A549 (cell line): Measurements from ENCODE around the gene LARGE2. TPM values are rescaled to one million over a fixed set of nuclear protein-coding genes. Genes with fewer than 3 reads are reported as not detected.

Source experiments
- ATAC-seq, 2 experiments: fragments of 200-7000 bp in 1 of 2; fragments of >200 bp in 1 of 2; cut with Nextera tagmentation in 1 of 2; cut with Tn5 transposase in 1 of 2; 3 replicates each; pipeline versions ENCODE4 v1.8.0 to v1.9.1; 2018 to 2020; ENCODE audit warnings: mild to moderate bottlenecking in 1 of 2, moderate library complexity in 1 of 2
- CTCF ChIA-PET: fragments of 300-600 bp; sonication (Branson Sonifier 250); formaldehyde crosslinking; extraction: SDS; loops from one replicate; lab custom pipeline; 2021; ENCODE audit warnings: antibody characterized with exemption, inconsistent platforms; lab: Yijun Ruan, JAX
- POLR2A ChIA-PET: fragments of 350-600 bp; formaldehyde crosslinking; extraction: SDS; loops from one replicate; lab custom pipeline; 2021; ENCODE audit warnings: antibody characterized with exemption, inconsistent platforms; lab: Yijun Ruan, JAX
- DNase-seq, 2 experiments: peaks; one replicate each; pipeline versions ENCODE4 v3.0.0 to v3.0.0-alpha.2; 2011 to 2016; ENCODE audit warnings: low read depth in 1 of 2, low spot score in 1 of 2
- FAIRE-seq: peaks from 2 replicates; lab custom pipeline; 2011; peaks lifted over from hg19 to GRCh38; lab: Jason Lieb, UNC
- H3K27ac ChIP-seq, 2 experiments: fragments of >200 bp; sonication (Bioruptor Twin); formaldehyde crosslinking; 3 replicates each; pipeline ENCODE4 v1.5.1; 2016 to 2017
- H3K4me1 ChIP-seq: fragments of >200 bp; sonication (Bioruptor Twin); formaldehyde crosslinking; 3 replicates; pipeline ENCODE4 v1.6.1; 2016
- H3K4me2 ChIP-seq: fragments of >200 bp; sonication (Bioruptor Twin); formaldehyde crosslinking; 3 replicates; pipeline ENCODE4 v1.6.1; 2016
- H3K4me3 ChIP-seq: fragments of >200 bp; sonication (Bioruptor Twin); formaldehyde crosslinking; 3 replicates; pipeline ENCODE4 v1.5.1; 2016
- H3K9me3 ChIP-seq: fragments of >200 bp; sonication (Bioruptor Twin); formaldehyde crosslinking; 3 replicates; pipeline ENCODE4 v1.6.1; 2016
- CBX2 ChIP-seq: fragments of 200-600 bp; sonication (generic); IDR thresholded peaks from 2 replicates; pipeline ENCODE4 v1.6.1; 2016; ENCODE audit warnings: low read depth, mild to moderate bottlenecking, borderline replicate concordance
- EP300 ChIP-seq, 2 experiments: fragments of >200 bp; sonication (Bioruptor Twin); formaldehyde crosslinking; IDR thresholded peaks; 2 replicates in 1 of 2; 3 replicates in 1 of 2; pipeline ENCODE4 v1.6.1; 2016 to 2017
- FOSB ChIP-seq: fragments of 250-450 bp; sonication (Bioruptor Pico); IDR thresholded peaks from 2 replicates; pipeline ENCODE4 v1.5.0; 2020; ENCODE audit warnings: mild to moderate bottlenecking, moderate library complexity
- HES2 ChIP-seq: fragments of >200 bp; sonication (Bioruptor Twin); formaldehyde crosslinking; IDR thresholded peaks from 2 replicates; pipeline ENCODE4 v1.6.1; 2016
- HMGXB4 ChIP-seq: fragments of 250-450 bp; sonication (Bioruptor Pico); IDR thresholded peaks from 2 replicates; pipeline ENCODE4 v1.5.0; 2021; ENCODE audit warnings: mild to moderate bottlenecking, moderate library complexity, borderline replicate concordance
- HOXA7 ChIP-seq: fragments of 250-450 bp; sonication (Bioruptor Pico); IDR thresholded peaks from 2 replicates; pipeline ENCODE4 v1.5.0; 2020; ENCODE audit warnings: mild to moderate bottlenecking, moderate library complexity
- HOXB5 ChIP-seq: fragments of 250-450 bp; sonication (Bioruptor Pico); IDR thresholded peaks from 2 replicates; pipeline ENCODE4 v1.5.0; 2020; ENCODE audit warnings: mild to moderate bottlenecking, moderate library complexity
- MAFK ChIP-seq: fragments of 450-650 bp; IDR thresholded peaks from 2 replicates; pipeline ENCODE4 v1.6.1; 2014; ENCODE audit not compliant: partially characterized antibody
- MYC ChIP-seq: IDR thresholded peaks from 2 replicates; pipeline ENCODE4 v1.6.1; 2012; ENCODE audit warnings: mild to moderate bottlenecking, inconsistent platforms, low read length, improper control_type of control experiment, borderline replicate concordance
- NPAS2 ChIP-seq: fragments of 250-450 bp; sonication (Bioruptor Pico); IDR thresholded peaks from 2 replicates; pipeline ENCODE4 v1.8.0; 2022; ENCODE audit warnings: mild to moderate bottlenecking, moderate library complexity, borderline replicate concordance
- NR3C1 ChIP-seq: fragments of >200 bp; sonication (Bioruptor Twin); formaldehyde crosslinking; IDR thresholded peaks from 3 replicates; pipeline ENCODE4 v1.6.1; 2017
- RAD21 ChIP-seq, 2 experiments: fragments of >200 bp in 1 of 2; sonication (Bioruptor Twin) in 1 of 2; formaldehyde crosslinking in 1 of 2; IDR thresholded peaks in 1 of 2; conservative IDR thresholded peaks in 1 of 2; 2 replicates in 1 of 2; 3 replicates in 1 of 2; pipeline ENCODE4 v1.6.1; 2012 to 2018; ENCODE audit warnings: inconsistent platforms in 1 of 2
- REST ChIP-seq: fragments of 200-600 bp; sonication (generic); IDR thresholded peaks from 2 replicates; pipeline ENCODE4 v1.6.1; 2016; ENCODE audit warnings: antibody characterized with exemption, mild to moderate bottlenecking, moderate library complexity
- RFX5 ChIP-seq: fragments of 450-650 bp; IDR thresholded peaks from 2 replicates; pipeline ENCODE4 v1.7.1; 2014; ENCODE audit warnings: antibody characterized with exemption, mild to moderate bottlenecking, moderate library complexity
- SREBF2 ChIP-seq: fragments of 450-650 bp; IDR thresholded peaks from 2 replicates; pipeline ENCODE4 v1.6.1; 2014; ENCODE audit warnings: mild to moderate bottlenecking, moderate library complexity
- TP53 ChIP-seq: fragments of 250-450 bp; sonication (Bioruptor Pico); IDR thresholded peaks from 2 replicates; pipeline ENCODE4 v1.5.0; 2021; ENCODE audit warnings: mild to moderate bottlenecking, moderate library complexity
- USF2 ChIP-seq: fragments of 450-650 bp; IDR thresholded peaks from 2 replicates; pipeline ENCODE4 v1.6.1; 2014; ENCODE audit warnings: antibody characterized with exemption
- ZSCAN20 ChIP-seq: fragments of 250-450 bp; sonication (Bioruptor Pico); IDR thresholded peaks from 2 replicates; pipeline ENCODE4 v1.8.0; 2022; ENCODE audit warnings: mild to moderate bottlenecking, moderate library complexity
- WGBS: methylation state at CpG from one replicate; pipeline ENCODE4 v1.1.6; 2017; ENCODE audit errors: missing lambda C conversion rate; 5-methylcytosine and 5-hydroxymethylcytosine counted together
- polyA plus RNA-seq, 4 experiments: library from polyadenylated mRNA; depleted of rRNA in 3 of 4; stranded (reverse); fragments of >200 nt; fragmentation: RNase III in 1 of 4; extraction: RNeasy Plus Mini Kit Qiagen cat#74134 plus additional on column Dnase treatment in 1 of 4; gene quantifications; 2 replicates in 3 of 4; 3 replicates in 1 of 4; pipeline ENCODE4 v1.2.3, GENCODE V29; 2011 to 2017

The LARGE2 gene
- polyA plus RNA-seq, 2 of the 4 experiments (the other 2 are of a cell fraction), result 0.97 to 2.3 TPM

DNA sequence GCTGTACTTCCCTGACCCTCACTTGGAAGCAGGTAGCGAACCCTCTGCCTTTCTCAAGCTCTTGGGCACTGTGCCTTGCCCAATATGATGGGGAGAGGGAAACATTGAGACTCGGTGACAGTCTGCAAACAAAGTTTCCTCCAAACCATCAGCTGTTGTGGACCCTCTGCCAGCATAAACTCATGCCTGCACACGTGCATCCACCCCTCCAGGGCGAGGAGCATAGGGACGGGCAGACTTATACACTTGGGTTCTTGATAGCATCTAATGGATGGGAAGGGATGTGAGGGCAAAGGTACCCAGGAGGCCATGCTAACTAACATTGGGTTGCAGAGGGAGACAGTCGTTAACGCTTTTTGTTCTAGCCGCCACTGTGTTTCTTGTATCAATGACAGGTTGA, 45.2 kb upstream of the LARGE2 start (continued):
- TF ChIP-seq ZSCAN20 (CRISPR knock-in tag), result no peak
- TF ChIP-seq TP53 (CRISPR knock-in tag), result no peak

- ATAC-seq, result no peak
- Histone ChIP-seq H3K27ac (no peak overlapping the region), H3K4me2 (no peak overlapping the region), H3K4me3 (no peak overlapping the region), H3K4me1 (peaks cover 27% of the 10 kb centered on the region), H3K9me3 (no peaks in the 10 kb centered on the region)
- no peak for FAIRE-seq
- TF ChIP-seq HOXB5 (no peak), EP300 (IDR thresholded peaks at IDR 0.05) (no peak), MAFK (no peak), SREBF2 (no peak), FOSB (CRISPR knock-in tag) (no peak), USF2 (no peak), NR3C1 (no peak), HES2 (no peak), CBX2 (no peak), NPAS2 (CRISPR knock-in tag) (no peak), MYC (no peak), HMGXB4 (CRISPR knock-in tag) (no peak), REST (no peak), RAD21 (conservative IDR thresholded peaks at IDR 0.05 in 1 of 2, IDR thresholded peaks at IDR 0.05 in 1 of 2) (no peak), RFX5 (no peak), HOXA7 (no peak)
- CTCF ChIA-PET, result interaction anchor here (0.6 to 2.1 kb wide), 3 partner anchors 18 to 506 kb away, joined by 3 to 5 read pairs (median 3); no protein-coding TSS in a partner anchor
- POLR2A ChIA-PET, result no interaction called here
- no peak for DNase-seq
- WGBS, result 68% methylated on average over 3 of the region's 3 CpGs
These were observed 44.6 kb upstream of the LARGE2 start for GRCh38 chr11:45877845-45878244.
